AG04450 (cell line): ENCODE measurements around the gene FMR1NB. TPM values are rescaled to one million over a fixed set of nuclear protein-coding genes. Genes with fewer than 3 reads are reported as not detected.

Experiments
- CTCF ChIA-PET: fragments of 300-600, 350-600 bp; formaldehyde crosslinking; extraction: SDS; loops from one replicate; lab custom pipeline; 2022; ENCODE audit warnings: antibody characterized with exemption, inconsistent platforms; lab: Charles Lee
- POLR2A ChIA-PET: fragments of 350-600 bp; formaldehyde crosslinking; extraction: SDS; loops from one replicate; lab custom pipeline; 2021; ENCODE audit warnings: antibody characterized with exemption, inconsistent platforms; lab: Yijun Ruan, JAX
- DNase-seq: peaks from one replicate; pipeline ENCODE4 v3.0.0-alpha.2; 2011; ENCODE audit warnings: low read depth, low spot score
- H3K27ac ChIP-seq: one replicate; pipeline ENCODE4 v1.5.1; 2012; ENCODE audit warnings: low read depth, low read length, control low read depth
- H3K27me3 ChIP-seq: one replicate; pipeline ENCODE4 v1.6.0; 2012; ENCODE audit warnings: low read length; ENCODE audit not compliant: control insufficient read depth, insufficient read depth
- H3K4me3 ChIP-seq: 2 replicates; pipeline ENCODE4 v1.5.1; 2011; ENCODE audit warnings: mild to moderate bottlenecking, low read depth, low read length, control low read depth
- H3K9me3 ChIP-seq: 2 replicates; pipeline ENCODE4 v1.5.1; 2012; ENCODE audit warnings: low read length; ENCODE audit not compliant: control insufficient read depth, insufficient read depth
- polyA plus RNA-seq: library from polyadenylated mRNA; depleted of rRNA; stranded (reverse); fragments of >200 nt; gene quantifications from 2 replicates; pipeline ENCODE4 v1.2.3, GENCODE V29; 2011
- TF ChIP-seq, protein P1 (sequence below): IDR thresholded peaks from 2 replicates; pipeline ENCODE4 v1.5.1; 2011; ENCODE audit warnings: low read depth, low read length, control low read depth, inconsistent platforms

FMR1NB gene
- polyA plus RNA-seq, 1 experiment, result not detected

DNA sequence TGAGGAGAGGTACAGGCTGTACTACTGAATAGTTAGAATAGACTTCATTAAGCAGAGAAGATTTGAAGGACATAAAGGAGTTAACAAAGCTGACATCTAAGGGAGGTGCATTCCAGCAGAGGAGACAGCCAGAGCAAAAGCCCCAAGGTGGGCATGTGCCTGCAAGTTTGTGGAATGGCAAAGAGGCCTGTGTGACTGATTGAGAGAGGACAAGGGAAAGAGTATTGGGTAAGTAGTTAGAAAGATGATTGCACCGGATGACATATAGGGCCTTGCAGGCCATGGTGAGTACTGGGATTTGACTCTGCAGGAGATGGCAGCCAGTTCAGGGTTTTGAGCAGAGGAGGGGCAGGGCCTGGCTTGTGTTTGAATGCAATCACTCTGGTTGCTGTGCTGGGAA is 55.9 kb downstream of the FMR1NB start:
- POLR2A ChIA-PET, result no interaction called here
- TF ChIP-seq, protein P1, sequence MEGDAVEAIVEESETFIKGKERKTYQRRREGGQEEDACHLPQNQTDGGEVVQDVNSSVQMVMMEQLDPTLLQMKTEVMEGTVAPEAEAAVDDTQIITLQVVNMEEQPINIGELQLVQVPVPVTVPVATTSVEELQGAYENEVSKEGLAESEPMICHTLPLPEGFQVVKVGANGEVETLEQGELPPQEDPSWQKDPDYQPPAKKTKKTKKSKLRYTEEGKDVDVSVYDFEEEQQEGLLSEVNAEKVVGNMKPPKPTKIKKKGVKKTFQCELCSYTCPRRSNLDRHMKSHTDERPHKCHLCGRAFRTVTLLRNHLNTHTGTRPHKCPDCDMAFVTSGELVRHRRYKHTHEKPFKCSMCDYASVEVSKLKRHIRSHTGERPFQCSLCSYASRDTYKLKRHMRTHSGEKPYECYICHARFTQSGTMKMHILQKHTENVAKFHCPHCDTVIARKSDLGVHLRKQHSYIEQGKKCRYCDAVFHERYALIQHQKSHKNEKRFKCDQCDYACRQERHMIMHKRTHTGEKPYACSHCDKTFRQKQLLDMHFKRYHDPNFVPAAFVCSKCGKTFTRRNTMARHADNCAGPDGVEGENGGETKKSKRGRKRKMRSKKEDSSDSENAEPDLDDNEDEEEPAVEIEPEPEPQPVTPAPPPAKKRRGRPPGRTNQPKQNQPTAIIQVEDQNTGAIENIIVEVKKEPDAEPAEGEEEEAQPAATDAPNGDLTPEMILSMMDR, result no peak
- Histone ChIP-seq H3K27ac (no peak overlapping the region), H3K9me3 (no peaks in the 10 kb centered on the region), H3K4me3 (no peak overlapping the region), H3K27me3 (no peaks in the 10 kb centered on the region)
- no peak for DNase-seq
- CTCF ChIA-PET, result no interaction called here

- Histone ChIP-seq H3K9me3 (no peaks in the 10 kb centered on the region), H3K27ac (no peak overlapping the region), H3K4me3 (no peak overlapping the region), H3K27me3 (no peaks in the 10 kb centered on the region)
- ChIA-PET CTCF (no interaction called here), POLR2A (no interaction called here)
- TF ChIP-seq, protein P1, result no peak
- no peak for DNase-seq
Observed at GRCh38 chrX:148043271-148043855, 62.2 kb downstream of the FMR1NB start.

DNA sequence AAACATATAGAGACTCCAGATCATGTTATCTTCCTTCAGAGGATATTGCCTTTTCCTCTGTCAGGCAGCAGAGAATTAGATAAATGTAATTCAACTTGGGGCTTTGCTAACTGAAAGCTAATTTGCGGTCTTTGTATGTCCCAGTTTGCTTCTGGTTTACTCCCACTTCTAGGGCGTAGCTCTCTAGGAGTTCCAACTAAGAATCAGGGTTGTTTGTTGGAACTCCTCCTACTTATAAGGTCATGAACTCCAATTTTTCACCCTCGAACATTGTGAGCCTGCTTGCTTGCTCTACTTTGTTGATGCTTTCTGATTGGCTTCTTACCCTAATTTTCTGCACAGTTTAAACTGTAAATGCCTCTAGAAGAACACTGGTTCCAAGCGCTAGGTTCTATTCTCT is 66.1 kb downstream of the FMR1NB start:
- H3K4me3 ChIP-seq, result no peak overlapping the region
- CTCF ChIA-PET, result interaction anchor here (1.4 to 2.0 kb wide), 2 partner anchors 1240 to 1424 kb away, joined by 7 to 11 read pairs; no protein-coding TSS in a partner anchor
- POLR2A ChIA-PET, result no interaction called here
- TF ChIP-seq, protein P1, result no peak
- no peak overlapping the region for H3K27ac ChIP-seq
- no peak for DNase-seq
- no peaks in the 10 kb centered on the region for H3K9me3 ChIP-seq
- no peaks in the 10 kb centered on the region for H3K27me3 ChIP-seq

DNA sequence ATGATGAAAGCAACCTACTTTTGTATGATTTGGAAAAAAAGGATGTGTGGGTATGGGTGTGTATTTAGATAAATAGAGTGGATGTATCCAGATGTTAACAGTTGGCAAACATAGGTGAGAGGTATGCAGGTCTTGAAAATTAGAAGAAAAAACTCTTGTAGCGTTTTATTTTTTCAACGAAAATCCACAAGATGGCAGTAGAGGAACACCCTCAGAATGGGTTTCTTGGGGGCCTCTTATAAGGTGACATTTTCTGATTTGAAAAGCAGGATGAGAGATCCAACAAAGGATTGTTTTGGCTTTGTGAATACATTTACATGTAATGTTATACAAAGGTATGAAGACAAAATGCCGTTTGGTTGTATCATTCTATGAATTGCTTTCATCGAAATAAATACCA is 68.3 kb downstream of the FMR1NB start:
- no peak overlapping the region for H3K27ac ChIP-seq
- ChIA-PET CTCF (interaction anchor here (0.6 to 4.8 kb wide), 4 partner anchors 86 to 1421 kb away, joined by 3 to 47 read pairs (median 6); no protein-coding TSS in a partner anchor), POLR2A (no interaction called here)
- H3K4me3 ChIP-seq, result no peak overlapping the region
- TF ChIP-seq, protein P1, result peak; percentile 47
- no peak for DNase-seq
- H3K9me3 ChIP-seq, result no peaks in the 10 kb centered on the region
- H3K27me3 ChIP-seq, result no peaks in the 10 kb centered on the region

DNA sequence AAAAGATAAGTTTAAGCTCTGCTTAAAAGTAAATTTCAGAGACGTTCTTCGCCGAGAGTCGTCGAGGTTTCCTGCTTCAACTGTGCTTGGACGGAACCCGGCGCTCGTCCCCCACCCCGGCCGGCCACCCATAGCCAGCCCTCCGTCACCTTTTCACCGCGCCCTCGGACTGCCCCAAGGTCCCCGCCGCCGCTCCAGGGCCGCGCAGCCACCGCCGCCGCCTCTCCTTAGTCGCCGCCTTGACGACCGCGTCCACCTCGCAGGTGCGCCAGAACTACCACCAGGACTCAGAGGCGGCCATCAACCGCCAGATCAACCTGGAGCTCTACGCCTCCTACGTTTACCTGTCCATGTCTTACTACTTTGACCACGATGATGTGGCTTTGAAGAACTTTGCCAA is 70.8 kb downstream of the FMR1NB start:
- TF ChIP-seq, protein P1, result no peak
- DNase-seq, result no peak
- POLR2A ChIA-PET, result no interaction called here
- no peak overlapping the region for H3K4me3 ChIP-seq
- no peaks in the 10 kb centered on the region for H3K27me3 ChIP-seq
- H3K9me3 ChIP-seq, result no peaks in the 10 kb centered on the region
- no peak overlapping the region for H3K27ac ChIP-seq
- CTCF ChIA-PET, result interaction anchor here (1.1 to 4.8 kb wide), 2 partner anchors 1235 to 1419 kb away, joined by 4 to 47 read pairs; no protein-coding TSS in a partner anchor
